Ishikawa (cell line): ENCODE results near the gene SPATA7.

Experiments used
- CREB1 ChIP-seq: IDR thresholded peaks from 2 replicates; pipeline ENCODE4 v1.6.1; 2012; ENCODE audit warnings: low read depth
- FOXM1 ChIP-seq: IDR thresholded peaks from 2 replicates; pipeline ENCODE4 v1.6.1; 2012; ENCODE audit warnings: low read depth, borderline replicate concordance
- MAX ChIP-seq: IDR thresholded peaks from 2 replicates; pipeline ENCODE4 v1.6.1; 2012
- NFIC ChIP-seq: IDR thresholded peaks from 2 replicates; pipeline ENCODE4 v1.6.1; 2012
- USF1 ChIP-seq: IDR thresholded peaks from 2 replicates; pipeline ENCODE4 v1.6.1; 2012
- YY1 ChIP-seq: IDR thresholded peaks from 2 replicates; pipeline ENCODE4 v1.6.1; 2012; ENCODE audit warnings: low read depth

- TF ChIP-seq USF1: no peak
- no peak for TF ChIP-seq CREB1
- TF ChIP-seq MAX: no peak
- no peak for TF ChIP-seq NFIC
- TF ChIP-seq FOXM1: no peak
- no peak for TF ChIP-seq YY1
Measured at GRCh38 chr14:88426271-88426670, 40.8 kb downstream of the SPATA7 start.
